ENCODE data around the gene CLCN4.

CLCN4 gene

GRCh38 chrX:10121787-10122186 lies 35.0 kb upstream of the CLCN4 start:
- Histone ChIP-seq H3K4me2 (ENCODE audit: insufficient read depth, low read length) (no peak overlapping the region), H3K27ac (ENCODE audit: low read length) (no peak overlapping the region), H3K36me3 (ENCODE audit: insufficient read depth, low read length) (peaks cover 48% of the 10 kb centered on the region), H3K27me3 (ENCODE audit: insufficient read depth, low read length, poor library complexity) (no peaks in the 10 kb centered on the region), H2AFZ (ENCODE audit: low read depth, low read length) (no peak overlapping the region), H3K4me3 (ENCODE audit: low read depth in 1 of 2, low read length in 2 of 2) (no peak overlapping the region), H4K20me1 (ENCODE audit: insufficient read depth, low read length) (no peaks in the 10 kb centered on the region), H3K9ac (ENCODE audit: low read depth, low read length) (no peak overlapping the region), H3K4me1 (ENCODE audit: insufficient read depth, low read length) (no peaks in the 10 kb centered on the region), H3K79me2 (ENCODE audit: insufficient read depth, low read length) (no peaks in the 10 kb centered on the region), H3K9me3 (ENCODE audit: insufficient read depth, low read length, severe bottlenecking) (peaks cover 18% of the 10 kb centered on the region)
- no peak for TF ChIP-seq EZH2 (IDR thresholded peaks at IDR 0.05; ENCODE audit: borderline replicate concordance, low read depth, low read length, severe bottlenecking)
- no peak for TF ChIP-seq CTCF (IDR thresholded peaks at IDR 0.05; ENCODE audit: borderline replicate concordance, extremely low read depth, low read length, poor library complexity, severe bottlenecking)
- no peak for DNase-seq
- no peak for ATAC-seq (ENCODE audit: insufficient read depth, low read depth)

DNA sequence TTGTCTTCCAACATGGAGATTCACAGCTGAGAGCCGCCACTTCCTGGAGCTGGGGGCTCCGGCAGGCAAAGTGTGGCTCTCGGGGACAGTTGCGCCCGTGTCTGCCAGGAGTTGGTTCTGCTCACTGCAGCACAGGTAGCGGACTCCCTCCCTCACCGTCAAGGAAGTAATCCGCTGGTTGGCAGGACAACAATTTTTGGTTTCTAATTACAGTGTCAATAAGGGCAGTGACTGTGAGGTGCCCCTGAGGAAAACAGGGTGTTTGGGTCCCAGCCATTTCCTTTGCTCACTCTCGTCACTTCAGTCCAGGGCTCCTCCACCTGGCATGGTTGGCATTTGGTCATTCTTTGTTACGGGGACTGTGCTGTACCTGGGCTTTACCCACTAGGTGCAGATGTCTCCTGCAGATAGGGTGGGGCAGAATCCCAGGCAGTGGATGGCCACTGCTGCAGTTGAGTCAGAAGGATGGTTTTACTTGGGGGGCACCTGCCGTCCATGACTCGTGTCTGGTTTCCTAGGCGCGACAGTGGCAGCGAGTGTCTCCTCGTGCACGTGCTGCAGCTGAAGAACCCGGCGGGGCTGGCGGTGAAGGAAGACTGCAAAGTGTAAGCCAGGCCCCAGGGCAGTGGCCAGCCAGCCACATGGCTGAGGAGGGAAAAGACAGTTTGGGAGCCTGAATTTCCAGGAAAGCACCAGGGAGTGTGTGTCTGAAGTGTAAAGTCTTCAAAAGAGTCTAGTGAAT lies 32.1 kb upstream of the CLCN4 start:
- Histone ChIP-seq H3K4me2 (ENCODE audit: insufficient read depth, low read length) (no peak overlapping the region), H3K9ac (ENCODE audit: low read depth, low read length) (no peak overlapping the region), H4K20me1 (ENCODE audit: insufficient read depth, low read length) (no peaks in the 10 kb centered on the region), H3K27me3 (ENCODE audit: insufficient read depth, low read length, poor library complexity) (no peaks in the 10 kb centered on the region), H3K36me3 (ENCODE audit: insufficient read depth, low read length) (peaks cover 36% of the 10 kb centered on the region), H3K79me2 (ENCODE audit: insufficient read depth, low read length) (no peaks in the 10 kb centered on the region), H3K4me3 (ENCODE audit: low read depth in 1 of 2, low read length in 2 of 2) (no peak overlapping the region), H3K4me1 (ENCODE audit: insufficient read depth, low read length) (no peaks in the 10 kb centered on the region), H2AFZ (ENCODE audit: low read depth, low read length) (no peak overlapping the region), H3K9me3 (ENCODE audit: insufficient read depth, low read length, severe bottlenecking) (peaks cover 9% of the 10 kb centered on the region), H3K27ac (ENCODE audit: low read length) (no peak overlapping the region)
- TF ChIP-seq CTCF (IDR thresholded peaks at IDR 0.05; ENCODE audit: borderline replicate concordance, extremely low read depth, low read length, poor library complexity, severe bottlenecking): no peak
- no peak for TF ChIP-seq EZH2 (IDR thresholded peaks at IDR 0.05; ENCODE audit: borderline replicate concordance, low read depth, low read length, severe bottlenecking)
- DNase-seq: no peak
- ATAC-seq (ENCODE audit: insufficient read depth, low read depth): no peak

DNA sequence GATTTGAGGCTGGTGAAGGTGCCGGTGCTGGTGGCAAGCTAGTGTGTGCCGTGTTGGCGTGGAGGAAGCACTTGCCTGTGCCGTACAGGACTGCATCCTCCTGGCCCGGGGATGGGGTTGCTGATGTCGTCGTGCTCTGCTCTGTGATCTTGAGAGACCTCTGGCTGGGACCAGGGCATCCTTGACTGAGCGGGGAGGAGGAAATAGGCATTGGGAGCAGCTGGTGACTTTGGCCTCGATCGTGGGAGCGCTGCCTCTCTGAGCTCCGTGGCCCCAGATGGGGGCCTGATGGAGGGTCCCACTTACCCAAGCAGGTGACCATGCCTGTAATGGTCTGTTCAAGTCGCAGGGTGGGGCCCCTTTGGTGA lies 31.5 kb upstream of the CLCN4 start:
- DNase-seq (no peak), ATAC-seq (ENCODE audit: insufficient read depth, low read depth) (no peak)
- Histone ChIP-seq H3K27me3 (ENCODE audit: insufficient read depth, low read length, poor library complexity) (no peaks in the 10 kb centered on the region), H3K9ac (ENCODE audit: low read depth, low read length) (no peak overlapping the region), H3K9me3 (ENCODE audit: insufficient read depth, low read length, severe bottlenecking) (peaks cover 7% of the 10 kb centered on the region), H3K27ac (ENCODE audit: low read length) (no peak overlapping the region), H4K20me1 (ENCODE audit: insufficient read depth, low read length) (no peaks in the 10 kb centered on the region), H3K4me3 (ENCODE audit: low read depth in 1 of 2, low read length in 2 of 2) (no peak overlapping the region), H2AFZ (ENCODE audit: low read depth, low read length) (no peak overlapping the region), H3K4me2 (ENCODE audit: insufficient read depth, low read length) (no peak overlapping the region), H3K36me3 (ENCODE audit: insufficient read depth, low read length) (peaks cover 37% of the 10 kb centered on the region), H3K4me1 (ENCODE audit: insufficient read depth, low read length) (no peaks in the 10 kb centered on the region), H3K79me2 (ENCODE audit: insufficient read depth, low read length) (no peaks in the 10 kb centered on the region)
- no peak for TF ChIP-seq EZH2 (IDR thresholded peaks at IDR 0.05; ENCODE audit: borderline replicate concordance, low read depth, low read length, severe bottlenecking)

DNA sequence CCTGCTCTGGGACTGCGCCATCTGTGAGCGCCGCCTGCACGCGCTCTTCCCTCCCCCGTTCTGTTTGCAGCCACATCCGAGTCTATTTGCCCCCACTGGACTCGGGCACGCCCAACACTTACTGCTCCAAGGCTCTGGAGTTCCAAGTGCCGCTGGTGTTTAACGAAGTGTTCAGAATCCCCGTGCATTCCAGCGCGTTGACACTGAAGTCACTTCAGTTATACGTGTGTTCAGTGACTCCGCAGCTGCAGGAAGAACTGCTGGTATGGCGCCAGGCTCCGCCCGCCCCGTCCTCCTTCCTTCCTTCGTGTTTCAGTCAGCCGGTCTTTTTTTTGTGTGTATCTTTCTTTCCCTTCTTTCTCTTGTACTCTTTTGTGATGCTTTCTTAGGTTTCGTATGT lies 30.7 kb upstream of the CLCN4 start:
- Histone ChIP-seq H3K4me1 (ENCODE audit: insufficient read depth, low read length) (no peaks in the 10 kb centered on the region), H3K27ac (ENCODE audit: low read length) (no peak overlapping the region), H4K20me1 (ENCODE audit: insufficient read depth, low read length) (no peaks in the 10 kb centered on the region), H3K27me3 (ENCODE audit: insufficient read depth, low read length, poor library complexity) (no peaks in the 10 kb centered on the region), H3K79me2 (ENCODE audit: insufficient read depth, low read length) (no peaks in the 10 kb centered on the region), H3K4me2 (ENCODE audit: insufficient read depth, low read length) (no peak overlapping the region), H3K4me3 (ENCODE audit: low read depth in 1 of 2, low read length in 2 of 2) (no peak overlapping the region), H2AFZ (ENCODE audit: low read depth, low read length) (no peak overlapping the region), H3K36me3 (ENCODE audit: insufficient read depth, low read length) (peaks cover 38% of the 10 kb centered on the region), H3K9ac (ENCODE audit: low read depth, low read length) (no peak overlapping the region), H3K9me3 (ENCODE audit: insufficient read depth, low read length, severe bottlenecking) (peaks cover 4% of the 10 kb centered on the region)
- TF ChIP-seq CTCF (IDR thresholded peaks at IDR 0.05; ENCODE audit: borderline replicate concordance, extremely low read depth, low read length, poor library complexity, severe bottlenecking): no peak
- no peak for TF ChIP-seq EZH2 (IDR thresholded peaks at IDR 0.05; ENCODE audit: borderline replicate concordance, low read depth, low read length, severe bottlenecking)
- ATAC-seq (ENCODE audit: insufficient read depth, low read depth) (no peak), DNase-seq (no peak)

Data from DND-41 (cell line).